DND-41 (cell line): ENCODE data around the gene PIP4K2A.

Experiments used
- ATAC-seq: fragments of 200-7000 bp; cut with Tn5 transposase; 3 replicates; pipeline ENCODE4 v1.9.1; 2021; ENCODE audit warnings: low read depth; ENCODE audit not compliant: insufficient read depth
- DNase-seq: peaks from one replicate; pipeline ENCODE4 v3.0.0-alpha.2; 2020
- H2AFZ ChIP-seq: 2 replicates; pipeline ENCODE4 v1.6.0; 2012; ENCODE audit warnings: low read depth, low read length
- H3K27ac ChIP-seq: 2 replicates; pipeline ENCODE4 v1.5.1; 2012; ENCODE audit warnings: low read length, inconsistent platforms
- H3K27me3 ChIP-seq: fragments of 200-600 bp; sonication (generic); 2 replicates; pipeline ENCODE4 v1.6.0; 2012; ENCODE audit warnings: low read length, mild to moderate bottlenecking, inconsistent platforms; ENCODE audit not compliant: insufficient read depth, poor library complexity
- H3K36me3 ChIP-seq: 2 replicates; pipeline ENCODE4 v1.5.1; 2012; ENCODE audit warnings: low read length, inconsistent platforms; ENCODE audit not compliant: insufficient read depth
- H3K4me1 ChIP-seq: 2 replicates; pipeline ENCODE4 v1.5.1; 2012; ENCODE audit warnings: mild to moderate bottlenecking, low read length; ENCODE audit not compliant: insufficient read depth
- H3K4me2 ChIP-seq: 2 replicates; pipeline ENCODE4 v1.6.0; 2012; ENCODE audit warnings: mild to moderate bottlenecking, moderate library complexity, low read length, inconsistent platforms; ENCODE audit not compliant: insufficient read depth
- H3K4me3 ChIP-seq, 2 experiments: fragments of 200-600 bp in 1 of 2; shearing (Covaris generic) in 1 of 2; 2 replicates each; pipeline ENCODE4 v1.5.1; 2012 to 2016; ENCODE audit warnings: inconsistent platforms in 2 of 2, low read length in 2 of 2, mild to moderate bottlenecking in 2 of 2, low read depth in 1 of 2, moderate library complexity in 1 of 2
- H3K79me2 ChIP-seq: 2 replicates; pipeline ENCODE4 v1.6.0; 2012; ENCODE audit warnings: low read length, inconsistent platforms; ENCODE audit not compliant: insufficient read depth
- H3K9ac ChIP-seq: 2 replicates; pipeline ENCODE4 v1.6.0; 2012; ENCODE audit warnings: low read depth, mild to moderate bottlenecking, inconsistent platforms, low read length, moderate library complexity
- H3K9me3 ChIP-seq: 2 replicates; pipeline ENCODE4 v1.5.1; 2012; ENCODE audit warnings: low read length, moderate library complexity, mild to moderate bottlenecking, inconsistent platforms; ENCODE audit not compliant: insufficient read depth, severe bottlenecking
- H4K20me1 ChIP-seq: 2 replicates; pipeline ENCODE4 v1.6.0; 2012; ENCODE audit warnings: low read length; ENCODE audit not compliant: insufficient read depth
- EZH2 ChIP-seq: IDR thresholded peaks from 3 replicates; pipeline ENCODE4 v1.6.1; 2012; ENCODE audit warnings: borderline replicate concordance, low read depth, mild to moderate bottlenecking, moderate library complexity, low read length, inconsistent platforms; ENCODE audit not compliant: severe bottlenecking
- TF ChIP-seq, protein P1 (sequence below): IDR thresholded peaks from 2 replicates; pipeline ENCODE4 v1.5.1; 2012; ENCODE audit warnings: borderline replicate concordance, low read length, moderate library complexity, mild to moderate bottlenecking; ENCODE audit not compliant: poor library complexity, severe bottlenecking; ENCODE audit errors: extremely low read depth

PIP4K2A gene

GRCh38 chr10:22712211-22712955 lies 2.0 kb downstream of the PIP4K2A start:
- ATAC-seq (no peak), DNase-seq (no peak)
- Histone ChIP-seq H3K79me2 (peaks cover 67% of the 10 kb centered on the region), H3K4me1 (peaks cover 37% of the 10 kb centered on the region), H2AFZ (no peak overlapping the region), H3K27ac (no peak overlapping the region), H3K9ac (peak overlapping the region; percentile 65; the same call in 1 of the 2 replicates), H3K36me3 (no peaks in the 10 kb centered on the region; the same call in 1 of the 2 replicates), H3K4me2 (peak overlapping the region; percentile 79), H3K27me3 (no peaks in the 10 kb centered on the region), H3K4me3 (peak overlapping the region in 1 of 2 experiments; percentile 93; a peak in 2 of 4 replicates), H3K9me3 (no peaks in the 10 kb centered on the region), H4K20me1 (peaks cover 49% of the 10 kb centered on the region)
- TF ChIP-seq, protein P1, sequence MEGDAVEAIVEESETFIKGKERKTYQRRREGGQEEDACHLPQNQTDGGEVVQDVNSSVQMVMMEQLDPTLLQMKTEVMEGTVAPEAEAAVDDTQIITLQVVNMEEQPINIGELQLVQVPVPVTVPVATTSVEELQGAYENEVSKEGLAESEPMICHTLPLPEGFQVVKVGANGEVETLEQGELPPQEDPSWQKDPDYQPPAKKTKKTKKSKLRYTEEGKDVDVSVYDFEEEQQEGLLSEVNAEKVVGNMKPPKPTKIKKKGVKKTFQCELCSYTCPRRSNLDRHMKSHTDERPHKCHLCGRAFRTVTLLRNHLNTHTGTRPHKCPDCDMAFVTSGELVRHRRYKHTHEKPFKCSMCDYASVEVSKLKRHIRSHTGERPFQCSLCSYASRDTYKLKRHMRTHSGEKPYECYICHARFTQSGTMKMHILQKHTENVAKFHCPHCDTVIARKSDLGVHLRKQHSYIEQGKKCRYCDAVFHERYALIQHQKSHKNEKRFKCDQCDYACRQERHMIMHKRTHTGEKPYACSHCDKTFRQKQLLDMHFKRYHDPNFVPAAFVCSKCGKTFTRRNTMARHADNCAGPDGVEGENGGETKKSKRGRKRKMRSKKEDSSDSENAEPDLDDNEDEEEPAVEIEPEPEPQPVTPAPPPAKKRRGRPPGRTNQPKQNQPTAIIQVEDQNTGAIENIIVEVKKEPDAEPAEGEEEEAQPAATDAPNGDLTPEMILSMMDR: no peak
- TF ChIP-seq EZH2: no peak

- peaks cover 37% of the 10 kb centered on the region for H3K4me1 ChIP-seq
- DNase-seq: no peak
- no peak for ATAC-seq
- no peaks in the 10 kb centered on the region; the same call in 1 of the 2 replicates for H3K36me3 ChIP-seq
- no peaks in the 10 kb centered on the region for H3K9me3 ChIP-seq
- no peak overlapping the region for H3K4me3 ChIP-seq
- H3K27ac ChIP-seq: no peak overlapping the region
- H2AFZ ChIP-seq: no peak overlapping the region
- no peaks in the 10 kb centered on the region for H3K27me3 ChIP-seq
- peaks cover 52% of the 10 kb centered on the region for H4K20me1 ChIP-seq
- TF ChIP-seq EZH2: no peak
- TF ChIP-seq, protein P1: no peak
- H3K9ac ChIP-seq: no peak overlapping the region
- peaks cover 78% of the 10 kb centered on the region for H3K79me2 ChIP-seq
- peak overlapping the region; percentile 9; the same call in 1 of the 2 replicates for H3K4me2 ChIP-seq
Measured at GRCh38 chr10:22711373-22711772, 3.0 kb downstream of the PIP4K2A start.

GRCh38 chr10:22710139-22710745 lies 4.1 kb downstream of the PIP4K2A start:
- Histone ChIP-seq H3K36me3 (no peaks in the 10 kb centered on the region; the same call in 1 of the 2 replicates), H4K20me1 (peaks cover 63% of the 10 kb centered on the region), H3K4me3 (no peak overlapping the region), H3K4me1 (peaks cover 36% of the 10 kb centered on the region), H3K9ac (no peak overlapping the region), H3K27me3 (no peaks in the 10 kb centered on the region), H2AFZ (no peak overlapping the region), H3K4me2 (peak overlapping the region; percentile 9; the same call in 1 of the 2 replicates), H3K27ac (no peak overlapping the region), H3K79me2 (peaks cover 89% of the 10 kb centered on the region), H3K9me3 (no peaks in the 10 kb centered on the region)
- DNase-seq (no peak), ATAC-seq (no peak)
- TF ChIP-seq, protein P1: no peak
- no peak for TF ChIP-seq EZH2
